ENCODE results near the gene ARHGEF17.
A peak's percentile ranks its signal among the peaks of the same experiment; 100 is the strongest.

Gene ARHGEF17

DNA sequence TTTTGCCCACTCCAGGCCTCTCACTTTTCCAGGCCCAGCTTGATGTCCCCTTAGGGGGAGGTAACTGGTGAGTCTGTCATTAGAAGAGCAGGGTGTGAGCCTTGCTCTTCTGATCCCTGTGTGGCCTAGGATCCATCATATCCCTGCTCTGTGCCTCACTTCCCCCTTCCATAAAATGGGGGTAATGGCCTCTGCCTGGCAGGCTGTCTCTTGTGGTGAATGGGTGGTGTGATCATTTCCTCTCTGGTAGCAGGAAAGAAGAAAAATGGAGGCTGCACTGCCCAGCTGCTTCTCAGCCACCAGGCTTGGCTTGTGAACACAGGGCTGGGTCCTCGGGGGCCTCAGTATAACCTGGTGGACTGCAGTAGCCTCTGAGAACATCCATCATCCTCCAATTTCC lies 5.6 kb downstream of the ARHGEF17 start:
- no peak for DNase-seq

DNA sequence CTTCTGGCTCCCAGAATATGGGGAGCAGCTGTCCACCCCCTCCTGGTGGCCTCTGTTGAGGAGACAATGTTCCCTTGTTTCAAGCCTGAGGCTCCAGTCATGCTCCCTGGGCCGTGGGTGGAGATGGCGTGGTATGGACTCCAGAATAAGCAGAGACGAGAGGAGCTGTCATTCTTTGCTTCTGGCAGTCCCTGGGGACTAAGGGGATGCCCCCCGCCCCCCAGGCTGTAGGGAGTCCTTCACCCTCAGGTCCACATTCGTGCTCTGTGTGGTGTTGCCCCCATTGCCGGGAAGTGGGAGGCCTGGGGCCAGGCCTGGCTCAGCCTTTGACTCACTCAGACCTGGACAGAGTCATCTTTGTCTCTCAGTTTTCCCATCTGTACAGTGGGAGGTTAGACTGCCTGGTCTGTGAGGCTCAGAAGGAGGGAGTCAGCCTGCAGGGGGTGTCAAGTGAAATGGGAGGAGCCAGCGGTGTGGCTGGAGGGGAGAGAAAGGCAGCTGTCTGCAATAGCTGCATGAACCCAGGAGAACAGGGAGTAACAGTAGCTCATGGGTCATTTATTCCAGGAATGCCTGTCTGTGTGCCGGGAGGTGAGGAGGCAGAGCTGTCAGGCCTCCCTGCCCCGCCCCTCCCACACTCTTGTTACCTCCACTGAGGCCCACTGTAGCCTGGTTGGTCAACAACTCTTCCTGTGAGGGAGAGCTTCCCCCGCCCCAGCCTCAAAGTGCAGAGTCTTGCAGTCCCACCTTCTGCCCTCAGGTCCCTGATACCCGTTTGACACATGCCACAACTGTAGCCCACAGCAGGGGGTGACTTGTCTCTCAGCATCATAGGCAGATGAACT lies 6.3 kb downstream of the ARHGEF17 start:
- DNase-seq = peak in 10 of 14 donors; percentile 26 to 82 (median 58)

DNA sequence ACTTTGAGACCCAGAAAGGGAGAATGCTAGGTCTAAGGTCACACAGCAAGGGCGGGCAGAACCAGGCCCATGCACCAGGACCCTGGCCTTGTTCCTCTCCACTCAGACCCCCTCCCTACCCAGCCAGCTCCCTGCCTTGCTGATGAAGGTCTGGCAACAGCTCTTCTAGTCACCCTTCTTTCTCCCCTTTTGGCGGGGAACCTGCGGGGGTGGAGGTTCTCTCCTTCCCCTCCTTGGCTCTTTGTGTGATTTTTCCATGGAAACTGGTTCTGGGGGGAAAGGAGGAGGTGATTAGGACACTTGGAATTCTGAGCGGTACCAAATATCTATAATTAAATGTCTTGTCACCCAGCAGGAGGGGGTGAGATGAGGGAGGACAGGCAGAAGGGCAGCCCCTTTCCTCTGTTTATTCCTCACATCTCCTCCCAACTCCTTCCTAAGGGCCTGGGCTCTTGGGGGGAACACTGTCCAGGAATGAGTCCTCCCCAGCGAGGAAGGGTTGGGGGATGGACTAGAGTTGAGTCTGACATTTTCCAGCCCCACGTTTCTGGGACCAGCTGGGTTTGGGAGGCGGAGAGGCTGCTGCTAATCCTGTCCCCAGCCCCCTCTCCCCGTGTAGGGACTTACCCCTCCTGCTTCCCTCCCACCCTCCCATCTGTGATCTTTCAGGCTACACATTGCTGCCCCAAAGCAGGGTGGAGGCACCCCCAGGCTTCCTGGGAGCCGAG lies 7.4 kb downstream of the ARHGEF17 start:
- DNase-seq = peak in 1 of 14 donors; percentile 69

DNA sequence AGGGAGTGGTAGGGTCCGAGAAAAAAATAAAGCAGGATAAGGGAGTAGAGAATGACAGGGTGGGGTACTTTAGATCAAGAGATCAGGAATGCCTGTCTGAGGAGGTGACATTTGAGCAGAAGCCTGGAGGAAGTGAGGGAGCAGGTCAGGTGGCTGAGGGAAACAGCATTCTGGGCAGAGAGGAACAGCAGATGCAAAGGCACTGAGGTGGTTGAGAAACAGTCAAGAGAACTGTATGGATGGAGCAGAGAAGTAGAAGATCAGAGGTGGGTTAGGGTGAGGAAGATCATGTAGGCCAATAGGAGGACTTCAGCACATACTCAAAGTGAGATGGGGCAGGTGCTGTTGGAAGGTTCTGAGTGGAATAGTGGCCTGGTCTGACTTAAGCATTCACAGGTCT lies 8.3 kb downstream of the ARHGEF17 start:
- no peak for DNase-seq

DNA sequence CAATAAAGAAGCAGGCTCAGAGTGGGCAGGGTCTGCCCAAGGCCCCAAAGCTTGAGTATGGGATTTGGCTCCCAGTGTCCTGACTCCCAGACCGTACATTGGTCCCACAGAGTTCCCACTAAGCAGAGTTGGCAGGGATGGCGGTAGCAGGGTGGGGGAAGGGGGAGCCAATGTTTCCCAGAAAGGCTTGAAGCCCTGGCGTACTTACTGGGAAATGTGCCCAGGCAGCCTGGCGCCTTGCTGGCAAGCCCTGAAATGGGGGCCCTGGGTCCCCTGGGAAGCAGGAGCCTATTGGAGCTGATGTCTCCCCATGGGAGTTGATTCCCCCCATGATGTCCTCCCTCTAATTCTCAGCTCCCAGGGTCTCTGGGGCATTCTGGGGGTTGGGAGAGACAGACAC lies 9.3 kb downstream of the ARHGEF17 start:
- DNase-seq = peak in 12 of 14 donors; percentile 5 to 90 (median 58)

DNA sequence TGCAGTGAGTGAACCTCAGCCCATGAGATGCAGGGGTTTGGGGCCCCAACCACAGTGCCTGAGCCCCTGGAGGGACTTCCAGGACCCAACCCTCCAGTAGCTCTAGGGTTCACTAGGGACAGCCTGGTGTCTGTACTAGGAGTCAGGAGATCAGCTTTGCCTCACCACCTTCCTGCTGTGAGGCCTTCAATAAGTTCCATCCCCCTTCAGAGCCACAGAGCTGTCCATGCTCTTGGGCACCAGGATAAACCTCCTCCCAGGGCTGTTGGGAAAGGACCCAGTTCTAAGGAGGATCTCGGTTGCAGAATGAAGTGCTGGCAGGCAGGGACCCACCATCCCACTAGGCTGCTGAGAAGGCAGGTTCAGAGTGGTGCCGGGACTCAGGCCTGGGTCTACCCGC lies 9.7 kb downstream of the ARHGEF17 start:
- DNase-seq = peak in 1 of 14 donors; percentile 69

DNA sequence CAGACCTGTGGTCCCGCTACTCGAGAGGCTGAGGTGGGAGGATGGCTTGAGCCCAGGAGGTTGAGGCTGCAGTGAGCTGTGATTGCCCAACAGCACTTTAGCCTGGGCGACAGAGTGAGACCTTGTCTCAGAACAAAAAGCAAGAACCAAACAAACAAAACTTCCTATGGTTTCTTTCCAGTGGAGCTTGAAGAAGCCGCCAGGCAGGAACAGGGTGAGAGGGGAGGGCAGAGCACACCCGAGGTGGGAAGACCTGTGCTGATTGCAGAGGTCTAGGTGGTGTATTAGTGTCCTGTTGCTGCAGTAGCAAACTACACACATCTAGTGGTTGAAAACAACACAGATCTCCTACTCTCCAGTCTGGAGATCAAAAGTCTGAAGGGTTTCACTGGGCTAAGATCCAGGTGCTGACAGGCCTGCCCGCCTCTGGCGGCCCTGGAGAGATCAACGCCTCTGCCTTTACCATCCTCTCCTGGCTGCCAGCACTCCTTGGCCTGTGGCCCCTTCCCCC lies 10.5 kb downstream of the ARHGEF17 start:
- no peak for DNase-seq

DNA sequence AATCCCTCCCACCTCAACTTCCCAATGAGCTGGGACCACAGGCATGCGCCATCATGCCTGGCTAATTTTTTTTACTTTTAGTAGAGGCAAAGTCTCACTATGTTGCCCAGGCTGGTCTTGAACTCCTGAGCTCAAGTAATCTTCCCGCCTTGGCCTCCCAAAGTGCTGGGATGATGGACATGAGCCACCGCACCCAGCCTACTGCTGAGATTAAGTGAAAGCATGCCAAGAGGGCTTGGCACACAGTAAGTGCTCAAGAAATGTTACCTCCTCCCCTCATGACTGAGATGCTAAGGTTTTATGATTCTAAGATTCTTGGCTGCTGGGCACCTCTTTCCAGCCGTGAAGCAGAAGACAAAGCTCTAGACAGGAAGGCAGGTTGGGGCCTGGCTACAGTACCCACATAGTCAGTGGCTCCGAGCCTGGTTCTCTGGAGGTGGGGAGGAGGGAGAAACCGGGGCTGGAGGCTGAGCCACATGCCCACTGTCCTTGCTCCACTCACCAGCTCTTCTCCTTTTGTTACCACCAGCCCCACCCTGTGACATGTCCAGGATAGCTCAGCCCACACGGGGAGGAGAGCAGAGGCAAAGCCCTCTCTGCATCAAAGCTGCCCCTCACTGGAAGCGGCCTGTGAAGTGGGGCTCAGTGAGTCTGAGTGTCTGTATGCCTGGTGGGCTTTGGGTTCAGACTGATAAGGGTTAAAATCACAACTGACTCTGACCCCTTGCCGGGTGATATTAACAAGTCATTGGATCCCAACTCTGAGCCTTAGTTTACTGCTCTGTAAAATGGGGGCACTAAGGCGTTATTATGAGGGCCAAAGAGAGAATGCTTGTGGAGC lies 12.9 kb downstream of the ARHGEF17 start:
- DNase-seq = no peak

DNA sequence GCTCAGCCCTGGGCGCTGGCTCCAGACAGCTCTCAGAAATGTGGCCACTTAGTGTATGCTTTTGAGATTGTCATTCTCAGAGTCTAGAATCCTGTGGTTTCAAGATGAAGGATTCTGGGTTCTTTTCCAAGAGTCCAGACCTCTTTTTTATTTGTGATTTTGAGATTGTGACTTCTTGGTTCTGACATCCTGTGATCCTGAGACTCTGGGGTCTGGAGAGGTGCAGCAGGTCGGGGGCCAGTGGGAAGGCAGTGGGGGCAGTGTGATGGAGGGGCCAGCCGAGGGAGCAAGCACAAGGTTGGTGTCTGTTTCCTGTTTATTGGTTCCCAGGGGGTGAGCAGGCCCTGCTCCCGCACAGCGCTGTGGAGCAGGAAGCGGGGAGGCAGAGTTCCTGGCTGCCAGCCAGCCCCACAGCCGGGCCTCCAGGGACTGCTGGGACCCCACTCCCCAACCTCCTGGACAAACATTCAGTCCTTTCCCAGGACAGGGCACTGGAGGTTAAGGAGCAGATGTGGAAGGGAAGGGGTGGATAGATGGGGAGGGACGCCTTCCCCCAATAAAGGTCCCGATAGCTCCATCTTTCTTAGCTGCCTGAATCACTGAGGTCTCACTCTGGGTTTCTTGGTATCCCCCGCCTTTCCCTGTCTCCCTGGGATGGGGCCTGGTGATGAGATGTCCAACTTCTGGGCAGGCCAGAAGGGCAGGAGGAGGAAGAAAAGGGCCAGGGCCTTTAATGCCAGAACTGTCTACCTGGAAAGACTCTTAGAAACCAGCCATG lies 13.7 kb downstream of the ARHGEF17 start:
- DNase-seq = peak in 1 of 14 donors; percentile 40

DNA sequence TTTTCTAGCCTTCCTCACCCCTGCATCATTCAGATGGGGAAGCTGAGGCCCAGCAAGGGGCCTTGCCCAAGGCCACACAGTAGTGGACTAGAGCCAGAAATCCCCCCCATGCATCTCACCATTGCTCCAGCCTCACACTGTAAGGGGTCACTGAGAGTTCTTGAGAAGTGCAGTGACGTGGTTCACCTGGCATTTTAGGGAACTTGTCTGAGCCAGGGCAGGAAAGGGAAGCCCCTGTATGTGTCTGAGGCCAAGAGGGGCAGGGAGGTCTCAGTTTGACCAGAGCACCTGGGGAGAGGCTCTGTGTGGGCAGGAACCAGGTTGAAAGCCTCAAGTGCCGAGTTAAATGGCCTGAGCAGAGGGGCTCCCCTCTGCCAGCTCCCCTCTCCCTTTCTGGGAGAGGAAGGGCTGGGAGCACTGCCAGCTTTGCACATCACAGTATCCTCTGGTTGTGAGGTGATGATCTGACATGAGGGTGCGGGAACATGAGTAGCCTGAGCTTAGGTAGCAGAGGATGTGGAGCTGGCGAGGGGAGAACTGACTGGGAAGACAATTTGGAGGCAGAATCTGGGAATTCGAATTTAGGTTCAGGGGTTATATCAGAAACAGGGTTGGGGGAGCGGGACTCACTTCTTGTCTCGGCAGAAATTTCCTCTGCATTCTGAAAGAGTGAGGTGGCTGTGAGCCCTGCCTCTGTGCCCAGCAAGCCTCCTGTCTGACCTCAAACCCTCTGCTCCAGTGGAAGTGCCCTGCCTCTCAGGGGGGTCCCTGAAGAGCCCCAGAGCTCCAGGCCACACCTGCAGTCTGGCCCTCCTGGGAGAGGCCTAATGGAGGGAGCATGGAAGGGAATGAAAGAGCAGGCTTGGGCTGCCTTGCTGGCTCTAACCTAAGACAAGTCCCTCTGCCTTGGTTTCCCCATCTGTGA lies 14.6 kb downstream of the ARHGEF17 start:
- DNase-seq = no peak

DNA sequence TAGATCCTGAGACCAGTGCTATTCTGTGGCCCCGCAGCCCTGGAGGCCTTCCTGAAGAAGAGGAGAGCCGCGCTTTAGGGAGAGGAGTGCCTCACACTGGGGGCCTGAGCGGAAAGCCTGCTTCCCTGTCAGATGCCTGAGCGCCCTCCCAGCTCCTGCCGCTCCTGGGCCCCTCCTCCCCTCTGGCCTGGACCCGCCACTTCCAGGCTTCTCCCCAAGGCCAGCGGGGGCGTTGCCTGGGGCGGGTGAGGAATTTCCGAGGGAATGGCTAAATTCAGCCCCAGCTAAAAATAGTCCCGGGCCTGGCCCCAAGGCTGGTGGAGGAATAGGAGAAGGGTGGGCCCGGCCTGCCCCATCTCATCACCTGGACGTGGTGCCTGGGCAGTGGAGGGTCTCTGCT lies 15.4 kb downstream of the ARHGEF17 start:
- DNase-seq = peak in 5 of 14 donors; percentile 10 to 64 (median 59)

DNA sequence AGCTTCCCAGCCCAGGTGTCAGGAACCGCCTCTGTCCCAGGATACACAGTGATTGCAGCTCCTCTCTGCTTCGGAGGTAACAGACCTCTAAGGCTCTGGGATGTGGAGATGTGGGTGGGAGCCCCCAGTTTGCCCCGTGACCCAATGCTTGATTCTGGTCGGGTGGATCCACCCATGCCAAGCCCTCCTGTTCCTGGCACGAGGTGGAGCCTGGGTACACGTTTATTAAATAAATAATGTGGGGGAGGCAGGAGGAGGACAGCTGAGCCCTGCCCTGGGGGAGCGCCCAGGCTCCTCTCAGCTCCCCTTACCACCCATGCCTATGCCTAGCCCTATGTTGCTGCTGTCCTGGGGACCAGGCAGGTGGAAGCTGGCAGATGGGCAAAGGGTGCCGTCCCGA lies 16.0 kb downstream of the ARHGEF17 start:
- DNase-seq = no peak

DNA sequence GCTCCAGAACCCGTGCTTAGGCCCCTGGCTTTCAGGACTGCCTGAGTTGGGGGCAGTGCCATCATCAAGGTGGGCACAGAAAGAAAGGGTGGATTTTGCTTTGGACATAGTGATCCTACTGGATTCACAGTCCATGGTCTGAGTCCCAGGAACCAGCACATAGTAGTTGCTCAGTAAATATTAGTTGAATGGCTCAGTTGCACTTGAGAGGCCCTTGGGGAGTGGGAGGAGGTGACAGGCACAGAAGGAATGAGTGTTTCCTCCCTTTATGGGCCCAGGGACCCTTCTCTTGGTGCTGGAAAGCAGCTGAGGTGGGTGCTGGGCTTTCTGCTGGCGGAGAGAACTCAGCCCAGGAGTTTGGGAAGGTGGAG lies 16.6 kb downstream of the ARHGEF17 start:
- DNase-seq = no peak

DNA sequence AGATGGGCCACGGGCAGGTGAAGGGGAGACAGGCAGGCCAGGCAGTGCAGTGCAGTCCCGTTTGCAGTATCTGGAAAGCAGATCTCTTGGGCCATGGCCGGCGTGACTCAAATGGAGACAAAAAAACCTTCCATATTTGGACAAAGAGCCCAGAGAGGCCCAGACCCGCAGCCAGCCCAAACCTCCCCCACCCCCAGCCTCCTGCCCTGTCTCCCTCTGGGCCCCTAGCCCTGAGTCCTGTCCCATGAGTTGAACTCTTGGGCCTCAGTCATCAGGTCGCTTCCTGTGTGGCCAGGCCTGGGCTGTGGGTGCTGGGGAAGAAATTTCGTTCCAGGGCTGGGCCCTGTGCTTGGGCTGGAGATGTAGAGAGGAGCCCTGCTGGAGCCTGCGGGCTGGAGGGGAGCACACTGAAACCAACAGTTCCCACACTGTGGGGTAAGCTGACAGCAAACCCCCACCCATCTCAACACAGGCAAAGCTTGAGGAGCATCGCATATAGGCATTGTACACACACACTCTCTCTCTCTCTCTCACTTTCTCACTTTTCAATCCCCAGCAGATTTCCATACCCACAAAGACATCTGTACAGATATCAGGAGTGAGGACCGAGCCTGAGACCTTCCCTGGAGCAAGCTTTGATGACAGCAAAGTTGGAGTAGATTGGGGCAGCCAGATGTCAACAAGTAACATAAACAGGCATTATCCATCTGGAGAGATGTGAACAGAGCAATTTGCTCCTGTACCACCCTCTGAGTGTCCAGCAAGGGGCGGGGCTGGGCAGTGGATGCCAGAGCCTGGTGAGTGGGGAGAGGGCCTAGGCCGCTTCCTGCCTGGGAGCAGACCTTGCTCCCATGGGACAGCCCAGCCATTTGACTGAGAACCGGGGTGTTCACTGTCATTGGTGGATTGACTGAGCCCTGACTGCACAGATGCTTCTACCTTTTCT lies 17.2 kb downstream of the ARHGEF17 start:
- no peak for DNase-seq

DNA sequence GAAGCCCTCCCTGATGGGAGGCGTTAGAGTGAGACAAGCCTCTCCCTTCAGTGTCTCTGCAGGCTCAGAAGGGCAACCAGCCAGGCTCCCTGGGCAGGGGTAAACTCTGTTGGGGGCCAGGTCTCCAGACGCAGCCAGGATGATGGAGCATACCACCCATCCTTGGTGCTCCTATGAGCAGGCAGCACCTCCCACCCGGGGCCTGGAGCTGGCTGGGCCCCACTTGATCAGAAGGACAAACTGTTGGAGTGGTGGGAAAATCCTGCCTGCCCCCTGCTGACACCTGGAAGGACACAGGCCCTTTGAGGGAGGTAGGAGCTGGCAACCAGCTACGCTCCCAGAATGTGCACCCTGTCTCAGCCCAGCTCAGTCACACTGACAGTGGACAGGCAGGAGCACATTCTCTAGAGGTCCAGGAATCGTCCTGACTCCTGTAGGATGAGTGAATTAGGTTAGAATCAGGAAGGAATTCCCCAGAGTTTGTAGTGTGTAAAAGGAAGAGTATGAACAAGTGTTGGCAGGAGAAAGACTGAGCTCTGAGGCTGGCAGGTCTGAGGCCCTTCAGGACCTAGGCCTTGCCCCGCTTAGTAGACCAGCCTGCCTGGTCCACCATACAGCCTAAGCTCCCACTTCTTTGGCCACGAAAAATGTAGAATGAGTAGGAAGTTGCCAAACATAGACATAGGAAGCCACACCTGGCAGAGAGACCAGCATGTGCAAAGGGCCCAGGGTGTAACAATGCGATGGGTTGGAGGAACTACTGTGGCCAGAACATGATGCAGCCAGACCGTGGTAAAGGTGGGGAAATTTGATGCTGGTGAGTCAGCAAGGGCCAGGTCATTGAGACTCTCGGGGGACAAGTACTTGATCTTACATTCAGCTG lies 19.1 kb downstream of the ARHGEF17 start:
- no peak for DNase-seq

DNA sequence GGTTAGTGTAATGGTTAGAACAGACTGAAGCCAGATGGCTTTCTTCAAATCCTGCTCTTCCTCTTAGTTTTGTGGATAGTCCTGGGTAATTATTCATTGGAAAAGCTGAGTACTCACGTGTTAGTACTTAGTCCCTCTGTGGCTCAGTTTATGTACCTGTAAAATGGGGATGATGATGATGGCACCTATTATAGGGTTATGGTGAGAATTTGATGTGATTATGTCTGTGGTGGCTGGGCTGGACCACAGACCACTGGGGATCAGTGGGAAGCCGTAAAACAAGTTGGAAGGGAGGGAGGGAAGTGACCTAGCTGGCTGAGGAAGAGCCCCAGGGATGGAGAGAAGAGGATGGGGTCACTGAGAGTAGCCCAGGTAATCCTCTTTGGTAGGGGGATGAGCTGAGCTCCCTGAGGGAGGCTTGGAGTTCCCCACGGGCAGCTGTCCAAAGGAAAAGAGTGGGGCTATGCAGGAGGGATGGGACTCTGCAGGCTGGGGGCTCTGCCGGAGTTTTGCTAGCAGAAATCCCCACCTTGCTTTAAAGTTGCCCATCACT lies 19.8 kb downstream of the ARHGEF17 start:
- DNase-seq = no peak

DNA sequence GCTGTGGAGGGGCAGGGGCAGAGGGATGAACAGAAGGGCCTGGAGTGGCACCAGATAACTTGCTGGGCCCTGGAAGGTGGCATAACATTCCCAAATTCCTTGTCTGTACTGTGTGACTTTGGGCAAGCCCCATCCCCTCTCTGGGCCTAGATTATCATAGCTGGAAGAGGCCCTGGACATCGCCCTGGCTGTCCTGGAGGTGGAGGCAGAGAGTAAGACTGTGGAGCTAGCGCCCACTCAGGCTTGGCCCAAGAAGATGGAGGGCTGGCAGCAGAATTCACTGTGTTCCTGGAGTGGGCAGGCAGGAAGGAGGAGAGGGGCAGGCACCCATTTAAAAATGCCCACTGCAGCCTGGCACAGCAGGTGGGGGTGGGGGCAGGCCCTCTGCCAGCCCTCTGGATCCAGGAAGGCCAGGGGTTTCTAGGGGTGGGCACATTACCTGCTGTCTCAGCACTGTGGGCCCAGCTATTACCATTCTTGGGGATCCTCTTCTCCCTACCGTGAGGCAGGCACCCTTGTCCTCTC lies 22.6 kb downstream of the ARHGEF17 start:
- no peak for DNase-seq

All from C1 segment of cervical spinal cord (tissue), 14 donors.